Measurements from ENCODE around the gene VPS18. TPM values are rescaled to one million over a fixed set of nuclear protein-coding genes. Genes with fewer than 3 reads are reported as not detected.

Gene VPS18
- 56.7 and 78.3 TPM in 2 replicates for total RNA-seq

GRCh38 chr15:40893733-40894680, at the start of gene VPS18:
TSS of gene VPS18 (plus strand) at chr15:40894450. CDS start at chr15:40894769, 319 bp downstream.

GRCh38 chr15:40873694-40874561, 20.3 kb upstream of the VPS18 start, which contains the start of gene RHOV:
TSS of gene RHOV (minus strand) at chr15:40874234. CDS start at chr15:40874139, 95 bp downstream.

GRCh38 chr15:40928821-40929659, 34.8 kb downstream of the VPS18 start, which contains the start of gene DLL4:
TSS of gene DLL4 (plus strand) at chr15:40929340. CDS start at chr15:40929669, 329 bp downstream.

GRCh38 chr15:40952901-40953712, 58.9 kb downstream of the VPS18 start, which contains the start of gene CHAC1:
TSS of gene CHAC1 (plus strand) at chr15:40953471. CDS start at chr15:40953584, 113 bp downstream.

Small RNA genes within 50 kb of the gene (small RNA-seq; reads per million reads assigned to genes)
- gene AC025166.1 (ENCODE audit: low replicate concordance) (not detected), gene ISCA1P4 (ENCODE audit: low replicate concordance) (not detected)

Other genes starting within 250 kb of the VPS18 start
- 2.0 and 10.7 TPM in 2 replicates for gene RAD51, start 199.3 kb upstream of the VPS18 start, total RNA-seq
- gene RMDN3, start 139.2 kb upstream of the VPS18 start, total RNA-seq = 24.2 and 36.3 TPM in 2 replicates
- gene GCHFR, start 130.4 kb upstream of the VPS18 start, total RNA-seq = 1.0 and 3.3 TPM in 2 replicates
- gene C15orf62, start 124.5 kb upstream of the VPS18 start, total RNA-seq = not detected in 2 replicates
- 20.6 and 25.6 TPM in 2 replicates for gene ZFYVE19, start 87.4 kb upstream of the VPS18 start, total RNA-seq
- gene DNAJC17, start 87.0 kb upstream of the VPS18 start, total RNA-seq = 13.6 and 17.2 TPM in 2 replicates
- gene PPP1R14D, start 65.7 kb upstream of the VPS18 start, total RNA-seq = not detected in 2 replicates
- 0.44 and 1.3 TPM in 2 replicates for gene SPINT1, start 50.4 kb upstream of the VPS18 start, total RNA-seq
- gene RHOV, start 20.2 kb upstream of the VPS18 start, total RNA-seq = not detected in 2 replicates
- 9.4 and 53.4 TPM in 2 replicates for gene DLL4, start 34.9 kb downstream of the VPS18 start, total RNA-seq
- gene CHAC1, start 59.0 kb downstream of the VPS18 start, total RNA-seq = 57.3 and 143 TPM in 2 replicates
- 19.7 and 31.2 TPM in 2 replicates for gene INO80, start 221.8 kb downstream of the VPS18 start, total RNA-seq

Data from placental pericyte (primary cell).